ENCODE data around the gene MRPL23.

The MRPL23 gene

DNA sequence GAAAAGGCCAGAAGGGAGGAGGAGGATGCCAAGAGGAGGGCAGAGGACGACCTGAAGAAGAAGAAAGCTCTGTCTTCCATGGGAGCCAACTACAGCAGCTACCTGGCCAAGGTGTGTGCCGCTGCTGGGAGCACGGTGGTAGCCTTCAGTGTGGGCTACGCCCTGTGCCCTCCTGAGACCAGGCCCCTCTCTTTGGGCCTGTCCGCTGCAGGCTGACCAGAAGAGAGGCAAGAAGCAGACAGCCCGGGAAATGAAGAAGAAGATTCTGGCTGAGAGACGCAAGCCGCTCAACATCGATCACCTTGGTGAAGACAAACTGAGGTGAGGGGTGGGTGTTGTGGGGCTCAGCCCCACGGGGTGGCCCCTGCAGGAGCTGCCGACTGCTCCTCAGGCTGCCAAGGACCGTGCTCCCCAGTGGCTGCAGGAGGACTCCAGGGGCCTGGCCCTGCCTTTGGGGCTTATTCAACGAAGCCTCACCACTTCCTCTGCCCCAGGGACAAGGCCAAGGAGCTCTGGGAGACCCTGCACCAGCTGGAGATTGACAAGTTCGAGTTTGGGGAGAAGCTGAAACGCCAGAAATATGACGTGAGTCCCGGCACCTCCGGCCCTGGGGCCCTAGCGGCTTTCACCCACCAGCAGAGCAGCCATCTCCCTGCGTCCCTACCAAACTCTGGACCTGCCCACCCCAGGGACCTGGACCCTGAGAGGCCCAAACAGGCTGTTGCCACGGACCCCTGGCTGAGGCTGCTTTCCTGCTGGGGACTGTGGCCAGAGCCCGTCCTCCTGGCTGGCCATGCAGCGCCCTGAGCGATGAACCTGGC, 12.6 kb upstream of the MRPL23 start:
- in situ Hi-C loops (cut with MboI; ENCODE audit: low pct_unique_long_range_greater_than_20kb, low sequenced_read_pairs, unreplicated experiment): no loop called here
- peak; percentile 27 for DNase-seq (ENCODE audit: low spot score)

DNA sequence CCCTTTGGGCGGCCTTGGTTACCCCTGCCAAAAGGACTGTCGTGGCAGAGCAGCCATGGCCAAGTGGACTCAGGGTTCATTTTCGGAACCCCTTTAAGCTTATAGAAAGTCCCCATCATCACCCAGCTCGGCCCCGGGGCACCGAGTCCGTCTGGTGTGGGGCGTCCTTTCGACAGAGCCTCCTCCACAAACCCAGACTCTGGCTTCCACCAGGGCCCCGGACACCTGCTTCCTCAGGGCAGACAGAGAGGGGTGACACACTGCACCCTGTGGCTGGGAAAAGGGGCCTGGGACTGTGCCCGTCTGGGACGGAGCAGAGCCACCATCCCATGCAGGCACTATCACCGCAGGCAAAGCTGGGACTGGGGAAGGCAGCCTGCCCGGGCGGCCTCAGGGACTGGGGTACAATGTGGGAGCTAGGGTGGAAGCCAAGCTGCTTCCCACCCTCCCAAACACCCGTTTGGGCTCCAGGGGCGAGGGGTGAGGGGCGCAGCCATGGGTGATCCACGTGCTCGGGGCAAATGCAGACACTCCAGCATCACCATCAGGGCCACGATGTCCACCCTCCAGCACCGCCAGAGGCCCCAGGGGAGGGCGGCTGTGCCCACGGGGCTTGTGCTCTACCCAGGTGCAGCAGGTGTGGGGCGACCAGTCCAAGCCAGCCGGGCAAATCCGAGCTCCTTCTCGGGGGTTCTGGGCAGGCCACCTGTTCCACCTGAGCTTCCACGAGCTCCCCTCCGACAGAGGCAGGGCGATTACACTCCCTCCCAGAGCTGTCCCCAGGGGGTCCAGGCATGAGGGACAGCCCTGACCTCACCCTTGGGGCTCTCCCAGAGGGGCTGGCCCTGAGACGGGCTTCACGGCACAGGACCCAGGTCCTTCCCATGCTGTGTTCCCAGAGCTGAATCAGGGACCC, 11.7 kb upstream of the MRPL23 start:
- peak; percentile 28 for DNase-seq (ENCODE audit: low spot score)
- in situ Hi-C loops (cut with MboI; ENCODE audit: low pct_unique_long_range_greater_than_20kb, low sequenced_read_pairs, unreplicated experiment): no loop called here

More for the DNA sequence above, 12.6 kb upstream of the MRPL23 start:
- no peak for TF ChIP-seq CTCF (IDR thresholded peaks at IDR 0.05; ENCODE audit: extremely low read depth, insufficient read depth, missing control alignments)

DNA sequence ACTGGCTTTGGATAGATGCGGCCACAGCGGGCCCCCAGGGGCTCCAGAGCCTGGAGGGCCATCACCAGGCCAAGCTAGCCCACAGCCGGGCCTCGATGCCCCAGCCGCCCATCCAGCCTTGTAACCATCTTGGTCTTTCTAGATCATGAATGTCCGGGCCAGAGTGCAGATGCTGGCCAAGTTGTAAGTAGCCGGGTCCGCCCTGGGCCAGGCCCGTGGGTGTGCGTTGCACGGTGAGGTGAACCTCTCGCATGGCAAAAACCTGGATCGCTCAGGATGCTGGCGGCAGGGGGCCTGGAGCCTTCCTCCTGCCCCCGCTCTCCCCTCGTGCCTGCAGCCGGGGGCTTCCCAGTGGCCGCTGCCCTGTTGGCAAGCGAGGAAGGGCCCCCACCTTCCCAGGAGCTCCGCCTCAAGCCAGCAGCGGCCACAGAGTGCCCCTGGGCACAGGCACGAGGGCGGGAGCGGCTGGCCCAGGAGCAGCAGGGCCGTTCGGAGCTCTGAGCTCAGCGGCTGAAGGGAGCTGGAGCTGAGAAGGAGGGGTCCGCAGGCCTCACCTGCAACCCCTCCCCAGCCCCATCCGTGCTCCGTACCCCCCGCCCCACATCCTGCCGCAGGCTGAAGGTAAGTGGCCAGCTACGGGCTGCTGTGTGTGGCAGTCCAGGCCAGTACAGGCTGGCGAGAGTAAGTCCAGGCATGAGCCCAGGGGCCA, 10.9 kb upstream of the MRPL23 start:
- no peak for TF ChIP-seq CTCF (IDR thresholded peaks at IDR 0.05; ENCODE audit: extremely low read depth, insufficient read depth, missing control alignments)
- in situ Hi-C loops (cut with MboI; ENCODE audit: low pct_unique_long_range_greater_than_20kb, low sequenced_read_pairs, unreplicated experiment): no loop called here
- peak; percentile 10 for DNase-seq (ENCODE audit: low spot score)

More for the DNA sequence above, 11.7 kb upstream of the MRPL23 start:
- no peak for TF ChIP-seq CTCF (IDR thresholded peaks at IDR 0.05; ENCODE audit: extremely low read depth, insufficient read depth, missing control alignments)

GRCh38 chr11:1936781-1937615, 10.1 kb upstream of the MRPL23 start:
- in situ Hi-C loops (cut with MboI; ENCODE audit: low pct_unique_long_range_greater_than_20kb, low sequenced_read_pairs, unreplicated experiment): no loop called here
- DNase-seq (ENCODE audit: low spot score): peak; percentile 28
- TF ChIP-seq CTCF (IDR thresholded peaks at IDR 0.05; ENCODE audit: extremely low read depth, insufficient read depth, missing control alignments): no peak

- in situ Hi-C loops (cut with MboI; ENCODE audit: low pct_unique_long_range_greater_than_20kb, low sequenced_read_pairs, unreplicated experiment): no loop called here
- peak; percentile 20 for DNase-seq (ENCODE audit: low spot score)
- no peak for TF ChIP-seq CTCF (IDR thresholded peaks at IDR 0.05; ENCODE audit: extremely low read depth, insufficient read depth, missing control alignments)
Observed at GRCh38 chr11:1937616-1938342, 9.4 kb upstream of the MRPL23 start.
